GM21515 (cell line): ENCODE data around the gene SLMAP.

ENCODE experiments used
- ATAC-seq: cut with Tn5 transposase; IDR thresholded peaks from one replicate; pipeline ENCODE4 v1.9.1; 2021; ENCODE audit not compliant: unreplicated experiment

SLMAP gene

DNA sequence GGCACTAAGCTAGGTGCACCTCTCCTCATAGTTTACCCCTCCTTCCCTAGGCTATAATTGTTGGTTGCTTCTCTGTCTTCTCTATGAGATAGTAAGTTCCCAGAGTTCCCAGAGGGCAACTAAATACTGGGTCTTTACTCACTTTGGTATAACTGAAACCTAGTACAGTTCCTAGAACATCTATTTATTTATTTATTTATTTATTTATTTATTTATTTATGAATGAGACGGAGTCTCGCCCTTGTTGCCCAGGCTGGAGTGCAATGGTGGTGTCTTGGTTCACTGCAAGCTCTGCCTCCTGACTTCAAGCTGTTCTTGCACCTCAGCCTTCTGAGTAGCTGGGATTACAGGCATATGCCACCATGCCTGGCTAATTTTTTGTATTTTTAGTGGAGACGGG lies 181.0 kb downstream of the SLMAP start:
- ATAC-seq: no peak

DNA sequence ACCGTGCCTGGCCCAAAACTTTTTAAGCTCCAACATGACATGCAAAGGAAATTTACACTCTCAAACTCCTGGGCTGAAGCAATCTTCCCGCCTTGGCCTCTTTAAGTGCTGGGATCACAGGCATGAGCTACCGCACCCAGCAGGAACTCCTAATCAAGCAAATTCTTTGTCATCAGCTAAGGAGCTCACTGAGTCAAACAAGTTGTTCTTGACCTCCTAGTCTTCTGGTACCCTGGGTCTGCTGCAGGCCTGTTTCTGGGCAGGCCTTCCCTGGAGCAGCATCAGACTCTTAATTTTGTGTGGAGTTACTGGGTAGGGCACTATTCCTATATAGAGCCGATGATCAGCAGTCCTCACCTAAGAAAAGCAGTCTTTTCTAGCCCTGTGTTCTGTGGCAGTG lies 183.7 kb downstream of the SLMAP start:
- no peak for ATAC-seq

- no peak for ATAC-seq
Observed at GRCh38 chr3:57942388-57942787, 186.3 kb downstream of the SLMAP start.

DNA sequence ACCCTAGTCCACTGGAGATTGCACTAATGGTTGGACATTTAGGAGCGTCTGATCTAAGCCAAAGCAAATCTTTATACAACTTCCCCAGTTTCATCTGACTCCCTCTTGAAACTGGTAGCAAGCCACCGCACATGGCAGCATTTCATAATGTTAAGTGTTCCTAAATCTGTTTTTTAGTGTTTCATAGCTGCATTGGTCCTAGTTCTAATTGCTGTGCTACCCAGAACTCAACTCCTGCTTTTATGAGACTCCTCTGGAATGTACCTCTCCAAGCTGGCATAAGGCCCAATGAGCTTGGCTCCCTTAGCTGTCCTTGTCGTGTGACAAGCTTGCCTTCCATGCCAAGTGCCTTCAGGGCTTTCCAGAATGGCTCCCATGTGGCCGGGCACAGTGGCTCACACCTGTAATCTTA lies 186.8 kb downstream of the SLMAP start:
- ATAC-seq: no peak

DNA sequence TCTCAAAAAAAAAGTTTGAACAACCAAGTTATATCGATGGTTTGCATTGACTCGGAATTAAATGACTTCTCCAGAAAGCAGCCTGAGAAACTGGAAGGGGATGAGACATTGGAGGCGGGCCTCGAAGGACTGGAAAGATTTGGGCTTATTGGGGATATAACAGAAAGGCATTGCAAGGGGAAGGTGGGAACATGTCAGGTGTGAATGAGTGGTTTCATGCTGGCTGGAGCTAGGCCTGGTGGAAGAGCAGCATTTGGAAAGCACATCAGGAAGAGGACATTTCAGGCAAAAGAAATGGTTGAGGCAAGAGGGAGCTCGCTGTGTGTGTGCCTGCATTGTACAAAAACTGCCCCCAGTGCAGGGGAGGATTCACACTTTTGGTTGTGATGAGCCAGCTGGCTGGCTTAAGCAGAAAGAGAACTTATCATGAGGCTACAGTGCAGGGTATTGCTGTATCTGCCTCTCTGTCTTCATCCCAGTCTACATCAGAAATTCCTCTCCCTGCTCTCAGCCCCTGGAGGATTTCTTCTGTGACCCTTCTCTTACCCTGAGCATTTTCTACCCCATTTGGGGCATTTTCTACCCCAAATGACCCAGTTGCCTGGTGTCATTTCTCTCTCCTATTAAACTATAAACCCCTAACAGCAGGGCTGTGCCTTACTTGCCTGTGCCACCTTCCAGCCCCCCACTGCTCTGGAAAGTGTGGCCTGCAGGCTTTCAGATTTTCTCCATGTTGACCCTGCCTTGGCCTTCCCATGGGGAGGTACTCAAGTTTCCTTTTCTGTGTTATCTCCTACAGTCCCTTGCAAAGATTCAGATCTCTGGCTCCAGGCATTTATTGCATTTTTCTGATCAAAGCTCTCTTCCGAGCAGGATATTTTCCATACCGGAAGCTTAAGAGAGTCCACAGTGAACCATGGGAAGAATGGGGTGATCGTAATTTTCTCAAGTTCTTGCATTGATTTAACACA lies 187.7 kb downstream of the SLMAP start:
- no peak for ATAC-seq

DNA sequence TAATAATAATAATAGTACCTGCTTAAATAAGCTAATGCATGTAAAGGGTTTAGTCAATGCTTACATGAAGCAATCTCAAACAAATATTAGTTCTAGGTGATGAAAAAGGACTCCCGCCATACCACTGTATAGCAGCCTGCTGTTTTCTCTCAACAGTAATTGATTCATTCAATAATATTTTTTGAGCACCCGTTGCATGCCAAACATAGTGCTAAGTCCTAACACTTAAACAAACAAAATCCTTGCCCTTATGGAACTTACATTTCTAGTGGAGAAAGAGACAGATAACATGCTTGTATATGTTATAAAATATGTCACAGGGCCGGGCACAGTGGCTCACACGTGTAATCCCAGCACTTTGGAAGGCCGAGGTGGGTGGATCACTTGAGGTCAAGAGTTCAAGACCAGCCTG lies 190.9 kb downstream of the SLMAP start:
- ATAC-seq: no peak

- no peak for ATAC-seq
Observed at GRCh38 chr3:57948080-57948671, 192.1 kb downstream of the SLMAP start.

DNA sequence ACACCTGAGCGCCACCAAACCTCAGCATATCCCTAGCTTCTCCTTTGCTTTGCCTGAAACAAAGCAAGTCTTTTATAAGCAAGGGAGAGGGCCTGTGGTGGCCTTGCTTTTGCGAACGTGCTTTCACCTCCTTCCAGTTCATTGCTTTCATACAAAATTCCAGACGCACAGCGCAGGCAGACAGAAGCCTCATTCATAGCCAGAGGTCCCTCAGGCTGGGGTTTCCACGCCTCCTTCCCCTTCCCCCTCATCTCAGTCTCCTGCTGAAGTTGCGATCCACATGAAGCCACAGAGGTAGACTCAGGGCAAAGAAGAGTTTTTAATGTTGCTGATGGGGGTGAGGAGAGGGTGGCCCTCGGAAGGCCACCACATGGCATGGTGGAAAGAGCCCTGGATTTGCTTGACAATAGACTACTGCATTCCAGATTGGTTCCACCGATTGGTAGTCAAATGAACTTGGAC lies 192.7 kb downstream of the SLMAP start:
- no peak for ATAC-seq

- ATAC-seq: no peak
Observed at GRCh38 chr3:57949344-57949743, 193.2 kb downstream of the SLMAP start.

- ATAC-seq: no peak
Observed at GRCh38 chr3:57949785-57950615, 193.9 kb downstream of the SLMAP start.

DNA sequence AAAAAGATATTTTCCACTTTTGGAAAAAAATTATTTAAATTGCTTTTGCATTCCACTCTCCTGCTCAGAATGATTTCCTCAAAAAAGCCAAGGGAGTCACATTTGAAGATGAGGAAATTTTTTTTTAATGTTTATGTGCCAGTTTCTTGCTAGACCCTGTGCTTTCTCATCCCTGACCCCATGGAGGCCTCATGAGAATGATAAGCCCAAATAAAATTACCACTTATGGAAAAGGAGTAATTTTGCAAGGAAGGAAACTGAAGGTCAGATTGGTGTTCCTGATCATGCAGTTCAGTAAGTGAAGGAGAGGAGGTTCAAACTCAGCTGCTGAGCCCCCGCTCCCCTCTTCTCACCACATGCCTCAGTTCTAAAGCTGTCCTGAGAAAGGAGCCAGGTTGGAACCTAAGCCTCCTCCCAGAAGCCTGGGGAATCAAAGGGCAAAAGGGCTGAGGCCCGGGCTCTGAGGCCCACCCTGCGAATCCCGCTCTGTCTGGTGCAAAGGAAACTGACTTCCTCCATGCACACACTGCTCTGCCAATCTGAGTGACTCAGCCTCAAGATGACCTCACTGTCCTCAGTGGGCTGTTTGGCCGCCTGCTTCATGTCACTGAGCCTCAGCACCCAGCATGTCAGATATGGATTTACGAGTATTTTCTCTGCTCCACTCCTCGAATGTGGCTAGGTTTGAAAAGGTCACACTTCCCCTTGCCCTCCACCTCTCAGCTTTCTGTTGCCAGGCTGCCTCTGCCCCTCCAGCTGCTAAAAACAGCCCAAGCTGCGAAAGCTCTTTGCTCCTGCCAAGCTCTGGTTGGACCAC lies 195.2 kb downstream of the SLMAP start:
- no peak for ATAC-seq

- no peak for ATAC-seq
Observed at GRCh38 chr3:57952208-57952631, 196.1 kb downstream of the SLMAP start.

DNA sequence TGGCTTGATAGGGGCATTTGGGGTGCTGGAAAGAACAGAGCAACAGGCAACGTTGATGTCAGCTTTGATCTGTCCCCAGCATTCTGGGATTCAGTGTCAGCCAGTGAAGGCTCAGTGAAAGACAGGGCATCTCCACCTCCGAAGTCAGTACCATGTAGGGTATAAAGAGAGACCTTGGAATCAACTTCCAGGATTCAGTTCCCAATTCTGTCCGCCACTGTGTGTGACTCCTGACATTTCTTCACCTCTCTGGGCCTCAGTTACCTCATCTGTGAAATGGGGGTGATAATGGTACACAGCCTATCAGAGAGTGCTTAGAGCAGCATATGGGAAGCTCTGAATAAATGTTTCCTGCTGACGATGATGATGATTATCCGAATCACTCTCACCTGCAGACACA lies 196.5 kb downstream of the SLMAP start:
- no peak for ATAC-seq

DNA sequence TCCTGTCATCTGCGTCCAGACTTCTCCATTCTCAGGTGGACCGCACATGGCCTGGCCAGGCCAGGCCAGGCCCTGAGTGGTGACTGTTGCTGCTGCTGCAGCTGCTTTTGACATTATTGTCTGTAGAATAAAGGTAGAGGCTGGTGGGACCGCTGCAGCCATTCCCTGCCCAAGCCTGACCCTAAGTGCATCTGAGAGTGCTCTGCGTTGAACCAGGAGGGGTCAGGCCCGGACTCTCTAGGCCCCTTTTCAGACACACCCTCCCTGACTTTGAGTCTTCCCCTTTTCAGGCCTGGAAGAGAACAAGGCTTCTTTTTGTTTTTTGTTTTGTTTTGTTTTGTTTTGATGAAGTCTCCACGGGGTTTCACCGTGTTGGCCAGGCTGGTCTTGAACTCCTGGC lies 197.5 kb downstream of the SLMAP start:
- ATAC-seq: no peak

- ATAC-seq: no peak
Observed at GRCh38 chr3:57956119-57956832, 200.2 kb downstream of the SLMAP start.

- ATAC-seq: no peak
Observed at GRCh38 chr3:57956833-57957174, 200.7 kb downstream of the SLMAP start.

- ATAC-seq: no peak
Observed at GRCh38 chr3:57957824-57958223, 201.7 kb downstream of the SLMAP start.

GRCh38 chr3:57958642-57959422 lies 202.7 kb downstream of the SLMAP start:
- ATAC-seq: no peak
